Keratinocyte (primary cell): ENCODE measurements around the gene DCAF6. TPM values are rescaled to one million over a fixed set of nuclear protein-coding genes. Genes with fewer than 3 reads are reported as not detected.
"Not testable (repeated sequence)": the region's sequence is repeated elsewhere in the genome, so short reads cannot be mapped to it uniquely, and the experiment has no call there.

Experiments
- DNase-seq: peaks from one replicate; pipeline ENCODE4 v3.0.0-alpha.2; 2011; ENCODE audit warnings: low read depth, missing footprints, low spot score
- FAIRE-seq: peaks from 2 replicates; lab custom pipeline; 2011; peaks lifted over from hg19 to GRCh38; lab: Jason Lieb, UNC
- H2AFZ ChIP-seq: 2 replicates; pipeline ENCODE4 v1.6.0; 2012; ENCODE audit warnings: low read length, control low read depth, inconsistent platforms; ENCODE audit not compliant: control insufficient read depth
- H3K27ac ChIP-seq: 2 replicates; pipeline ENCODE4 v1.5.1; 2011; ENCODE audit warnings: low read length; ENCODE audit not compliant: control insufficient read depth, insufficient read depth
- H3K27me3 ChIP-seq: 3 replicates; pipeline ENCODE4 v1.6.0; 2011; ENCODE audit warnings: low read length; ENCODE audit not compliant: control insufficient read depth, insufficient read depth; ENCODE audit errors: extremely low read depth
- H3K36me3 ChIP-seq, 2 experiments: 2 replicates in 1 of 2; 3 replicates in 1 of 2; pipeline ENCODE4 v1.5.1; 2011; ENCODE audit warnings: low read length in 2 of 2, mild to moderate bottlenecking in 1 of 2; ENCODE audit not compliant: control insufficient read depth in 2 of 2, insufficient read depth in 2 of 2; ENCODE audit errors: extremely low read depth in 1 of 2
- H3K4me1 ChIP-seq: 3 replicates; pipeline ENCODE4 v1.5.1; 2011; ENCODE audit warnings: low read length; ENCODE audit not compliant: control insufficient read depth, insufficient read depth; ENCODE audit errors: extremely low read depth
- H3K4me2 ChIP-seq: 3 replicates; pipeline ENCODE4 v1.6.0; 2011; ENCODE audit warnings: low read depth, low read length; ENCODE audit not compliant: control insufficient read depth, insufficient read depth; ENCODE audit errors: extremely low read depth
- H3K4me3 ChIP-seq, 3 experiments: fragments of 200-600 bp in 1 of 3; sonication (generic) in 1 of 3; 2 replicates in 2 of 3; 3 replicates in 1 of 3; pipeline ENCODE4 v1.5.1; 2011 to 2016; ENCODE audit warnings: low read length in 3 of 3, mild to moderate bottlenecking in 3 of 3, control low read depth in 2 of 3, inconsistent platforms in 1 of 3, low read depth in 1 of 3, mixed read lengths in 1 of 3, mixed run types in 1 of 3, moderate library complexity in 1 of 3; ENCODE audit not compliant: control insufficient read depth in 2 of 3, insufficient read depth in 2 of 3; ENCODE audit errors: extremely low read depth in 1 of 3
- H3K79me2 ChIP-seq: 2 replicates; pipeline ENCODE4 v1.6.0; 2012; ENCODE audit warnings: low read length; ENCODE audit not compliant: control insufficient read depth, insufficient read depth
- H3K9ac ChIP-seq: 3 replicates; pipeline ENCODE4 v1.6.0; 2011; ENCODE audit warnings: low read length; ENCODE audit not compliant: control insufficient read depth, insufficient read depth; ENCODE audit errors: extremely low read depth
- H3K9me1 ChIP-seq: 3 replicates; pipeline ENCODE4 v1.6.0; 2011; ENCODE audit warnings: low read length; ENCODE audit not compliant: control insufficient read depth, insufficient read depth; ENCODE audit errors: extremely low read depth
- H3K9me3 ChIP-seq: 2 replicates; pipeline ENCODE4 v1.5.1; 2012; ENCODE audit warnings: low read depth, low read length; ENCODE audit not compliant: control insufficient read depth
- H4K20me1 ChIP-seq: 3 replicates; pipeline ENCODE4 v1.6.0; 2011; ENCODE audit warnings: low read length; ENCODE audit not compliant: control insufficient read depth, insufficient read depth; ENCODE audit errors: extremely low read depth
- CTCF ChIP-seq, 3 experiments: IDR thresholded peaks in 1 of 3; conservative IDR thresholded peaks in 1 of 3; optimal IDR thresholded peaks in 1 of 3; 2 replicates in 2 of 3; 3 replicates in 1 of 3; pipeline versions ENCODE3 to v1.5.1; 2011; ENCODE audit warnings: low read length in 3 of 3, mild to moderate bottlenecking in 3 of 3, moderate library complexity in 2 of 3, control low read depth in 1 of 3, inconsistent platforms in 1 of 3; ENCODE audit not compliant: insufficient read depth in 2 of 3; ENCODE audit errors: extremely low read depth in 1 of 3
- EZH2 ChIP-seq: IDR thresholded peaks from one replicate; pipeline ENCODE4 v1.6.1; 2012; ENCODE audit warnings: inconsistent platforms, mild to moderate bottlenecking, low read length, moderate library complexity
- dilution Hi-C: fragments of 300-500 bp; cut with MboI; formaldehyde crosslinking; loops from one replicate; pipeline ENCODE4 v1.7.0; 2020; ENCODE audit warnings: low sequenced_read_pairs; ENCODE audit not compliant: extremely low pct_ligation_motif_present
- polyA plus RNA-seq, 5 experiments: library from polyadenylated mRNA; depleted of rRNA in 3 of 5; stranded (reverse) in 3 of 5; stranded (forward) in 1 of 5; unstranded in 1 of 5; fragments of >200 nt; gene quantifications; 1 replicate in 1 of 5; 2 replicates in 3 of 5; 3 replicates in 1 of 5; pipeline versions ENCODE4 v1.2.1 to v1.2.3, GENCODE V29; 2011 to 2012; ENCODE audit warnings: missing spikeins in 2 of 5, low read depth in 1 of 5, low replicate concordance in 1 of 5

The DCAF6 gene
- polyA plus RNA-seq, 1 donor (not counting 4 experiments of a cell fraction or from before 2014, with no cell fraction given) = 109 TPM

GRCh38 chr1:168053681-168054080 is 117.2 kb downstream of the DCAF6 start:
- Histone ChIP-seq H3K27me3 (no peaks in the 10 kb centered on the region), H3K4me1 (no peaks in the 10 kb centered on the region), H3K9me3 (no peaks in the 10 kb centered on the region), H3K79me2 (no peaks in the 10 kb centered on the region), H3K4me3 (no peak overlapping the region), H3K9ac (no peak overlapping the region), H3K27ac (no peak overlapping the region), H4K20me1 (no peaks in the 10 kb centered on the region), H3K9me1 (no peaks in the 10 kb centered on the region), H3K4me2 (no peak overlapping the region), H2AFZ (no peak overlapping the region), H3K36me3 (peaks cover 3 to 4% of the 10 kb centered on the region in 2 experiments)
- TF ChIP-seq EZH2 (no peak), CTCF (optimal IDR thresholded peaks at IDR 0.05 in 1 of 3, IDR thresholded peaks at IDR 0.05 in 1 of 3, conservative IDR thresholded peaks at IDR 0.05 in 1 of 3; ENCODE audit: extremely low read depth in 1 of 3, insufficient read depth in 2 of 3, low read length in 3 of 3) (no peak)
- DNase-seq (no peak), FAIRE-seq (no peak)
- dilution Hi-C loops = no loop called here

- Histone ChIP-seq H4K20me1 (no peaks in the 10 kb centered on the region), H3K36me3 (peaks cover 3 to 4% of the 10 kb centered on the region in 2 experiments), H3K4me3 (no peak overlapping the region), H3K4me1 (no peaks in the 10 kb centered on the region), H3K27me3 (no peaks in the 10 kb centered on the region), H3K9me3 (no peaks in the 10 kb centered on the region), H3K9ac (no peak overlapping the region), H2AFZ (no peak overlapping the region), H3K27ac (no peak overlapping the region), H3K4me2 (no peak overlapping the region), H3K79me2 (no peaks in the 10 kb centered on the region), H3K9me1 (no peaks in the 10 kb centered on the region)
- FAIRE-seq (no peak), DNase-seq (no peak)
- no peak for TF ChIP-seq EZH2
- no peak for TF ChIP-seq CTCF (optimal IDR thresholded peaks at IDR 0.05 in 1 of 3, IDR thresholded peaks at IDR 0.05 in 1 of 3, conservative IDR thresholded peaks at IDR 0.05 in 1 of 3; ENCODE audit: extremely low read depth in 1 of 3, insufficient read depth in 2 of 3, low read length in 3 of 3)
- dilution Hi-C loops = no loop called here
These were observed 117.6 kb downstream of the DCAF6 start for GRCh38 chr1:168054117-168054516.

- DNase-seq, FAIRE-seq, H3K27me3 ChIP-seq, H3K79me2 ChIP-seq, H3K36me3 ChIP-seq, H3K9ac ChIP-seq, dilution Hi-C loops, H2AFZ ChIP-seq, H3K4me1 ChIP-seq, H4K20me1 ChIP-seq, H3K9me3 ChIP-seq, H3K27ac ChIP-seq, H3K4me2 ChIP-seq, H3K4me3 ChIP-seq, H3K9me1 ChIP-seq: not testable (repeated sequence)
These were observed 119.7 kb downstream of the DCAF6 start for GRCh38 chr1:168056152-168056551.
